ENCODE results near the gene PRDX2.

DNA sequence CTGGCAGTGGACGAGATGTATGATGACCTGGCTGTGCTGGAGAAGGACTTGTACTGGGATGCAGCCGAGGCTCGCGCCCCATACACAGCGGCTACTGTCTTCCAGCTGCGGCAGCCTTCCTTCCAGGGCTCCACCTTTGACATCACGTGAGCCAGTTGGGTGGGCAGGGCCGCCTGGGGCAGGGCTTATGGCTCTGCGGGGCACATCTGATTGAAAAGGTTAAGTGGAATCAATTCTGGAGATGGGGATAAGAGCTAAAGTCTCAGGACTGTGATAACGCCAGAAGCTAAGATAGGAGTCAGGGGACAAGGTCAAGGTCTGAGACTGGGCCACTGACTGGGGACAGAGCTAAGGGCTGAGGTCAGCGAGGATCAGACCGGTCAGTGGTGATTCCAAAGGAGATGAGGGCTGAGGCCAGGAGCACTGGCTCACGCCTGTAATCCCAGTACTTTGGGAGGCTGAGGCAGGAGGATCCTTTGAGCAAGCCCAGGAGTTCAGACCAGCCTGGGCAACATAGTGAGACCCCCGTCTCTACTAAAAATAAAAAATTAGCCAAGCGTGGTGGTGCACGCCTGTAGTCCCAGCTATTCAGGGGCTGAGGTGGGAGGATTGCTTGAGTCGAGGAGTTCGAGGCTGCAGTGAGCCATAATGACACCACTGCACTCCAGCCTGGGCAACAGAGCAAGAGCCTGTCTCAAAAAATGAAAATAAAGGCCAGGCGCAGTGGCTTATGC is 45.3 kb downstream of the PRDX2 start:
- TF ChIP-seq, protein P1, sequence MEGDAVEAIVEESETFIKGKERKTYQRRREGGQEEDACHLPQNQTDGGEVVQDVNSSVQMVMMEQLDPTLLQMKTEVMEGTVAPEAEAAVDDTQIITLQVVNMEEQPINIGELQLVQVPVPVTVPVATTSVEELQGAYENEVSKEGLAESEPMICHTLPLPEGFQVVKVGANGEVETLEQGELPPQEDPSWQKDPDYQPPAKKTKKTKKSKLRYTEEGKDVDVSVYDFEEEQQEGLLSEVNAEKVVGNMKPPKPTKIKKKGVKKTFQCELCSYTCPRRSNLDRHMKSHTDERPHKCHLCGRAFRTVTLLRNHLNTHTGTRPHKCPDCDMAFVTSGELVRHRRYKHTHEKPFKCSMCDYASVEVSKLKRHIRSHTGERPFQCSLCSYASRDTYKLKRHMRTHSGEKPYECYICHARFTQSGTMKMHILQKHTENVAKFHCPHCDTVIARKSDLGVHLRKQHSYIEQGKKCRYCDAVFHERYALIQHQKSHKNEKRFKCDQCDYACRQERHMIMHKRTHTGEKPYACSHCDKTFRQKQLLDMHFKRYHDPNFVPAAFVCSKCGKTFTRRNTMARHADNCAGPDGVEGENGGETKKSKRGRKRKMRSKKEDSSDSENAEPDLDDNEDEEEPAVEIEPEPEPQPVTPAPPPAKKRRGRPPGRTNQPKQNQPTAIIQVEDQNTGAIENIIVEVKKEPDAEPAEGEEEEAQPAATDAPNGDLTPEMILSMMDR (IDR thresholded peaks at IDR 0.05) = no peak
- TF ChIP-seq POLR2A (IDR thresholded peaks at IDR 0.05) = no peak
